Astrocyte of the cerebellum (primary cell): ENCODE results near the gene TMEM123.
"Not testable (repeated sequence)": the region's sequence is repeated elsewhere in the genome, so short reads cannot be mapped to it uniquely, and the experiment has no call there.

ENCODE experiments used
- DNase-seq: peaks from one replicate; pipeline ENCODE4 v3.0.0-alpha.2; 2011; ENCODE audit warnings: low read depth
- H3K4me3 ChIP-seq: 2 replicates; pipeline ENCODE4 v1.5.1; 2011; ENCODE audit warnings: mild to moderate bottlenecking, low read depth, low read length, moderate library complexity
- in situ Hi-C: cut with HindIII; loops from 2 replicates; pipeline ENCODE4 v1.10.0; 2017; ENCODE audit warnings: low sequenced_read_pairs
- TF ChIP-seq, protein P1 (sequence below): IDR thresholded peaks from 2 replicates; pipeline ENCODE4 v1.5.1; 2012; ENCODE audit warnings: low read length, low read depth, moderate library complexity, mild to moderate bottlenecking; ENCODE audit errors: missing control alignments

Gene TMEM123

DNA sequence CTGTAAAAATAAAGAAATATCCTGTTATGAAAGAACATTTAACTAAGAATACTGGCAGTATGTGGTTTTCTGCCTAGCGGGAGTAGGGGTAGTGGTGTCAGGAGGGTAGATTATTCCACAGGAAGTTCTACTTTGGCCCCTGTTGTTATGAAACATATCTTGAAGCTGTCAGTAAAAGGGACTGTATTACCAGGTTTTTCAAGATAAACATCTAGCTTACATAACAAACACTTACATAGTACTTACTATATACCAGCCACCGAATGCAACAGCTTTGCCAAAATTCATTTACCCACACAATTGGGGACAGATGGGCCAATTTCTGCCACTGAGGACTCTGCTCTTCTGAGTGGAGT is 3.7 kb downstream of the TMEM123 start:
- in situ Hi-C loops = no loop called here
- no peak for DNase-seq
- no peak overlapping the region for H3K4me3 ChIP-seq
- TF ChIP-seq, protein P1, sequence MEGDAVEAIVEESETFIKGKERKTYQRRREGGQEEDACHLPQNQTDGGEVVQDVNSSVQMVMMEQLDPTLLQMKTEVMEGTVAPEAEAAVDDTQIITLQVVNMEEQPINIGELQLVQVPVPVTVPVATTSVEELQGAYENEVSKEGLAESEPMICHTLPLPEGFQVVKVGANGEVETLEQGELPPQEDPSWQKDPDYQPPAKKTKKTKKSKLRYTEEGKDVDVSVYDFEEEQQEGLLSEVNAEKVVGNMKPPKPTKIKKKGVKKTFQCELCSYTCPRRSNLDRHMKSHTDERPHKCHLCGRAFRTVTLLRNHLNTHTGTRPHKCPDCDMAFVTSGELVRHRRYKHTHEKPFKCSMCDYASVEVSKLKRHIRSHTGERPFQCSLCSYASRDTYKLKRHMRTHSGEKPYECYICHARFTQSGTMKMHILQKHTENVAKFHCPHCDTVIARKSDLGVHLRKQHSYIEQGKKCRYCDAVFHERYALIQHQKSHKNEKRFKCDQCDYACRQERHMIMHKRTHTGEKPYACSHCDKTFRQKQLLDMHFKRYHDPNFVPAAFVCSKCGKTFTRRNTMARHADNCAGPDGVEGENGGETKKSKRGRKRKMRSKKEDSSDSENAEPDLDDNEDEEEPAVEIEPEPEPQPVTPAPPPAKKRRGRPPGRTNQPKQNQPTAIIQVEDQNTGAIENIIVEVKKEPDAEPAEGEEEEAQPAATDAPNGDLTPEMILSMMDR = no peak

DNA sequence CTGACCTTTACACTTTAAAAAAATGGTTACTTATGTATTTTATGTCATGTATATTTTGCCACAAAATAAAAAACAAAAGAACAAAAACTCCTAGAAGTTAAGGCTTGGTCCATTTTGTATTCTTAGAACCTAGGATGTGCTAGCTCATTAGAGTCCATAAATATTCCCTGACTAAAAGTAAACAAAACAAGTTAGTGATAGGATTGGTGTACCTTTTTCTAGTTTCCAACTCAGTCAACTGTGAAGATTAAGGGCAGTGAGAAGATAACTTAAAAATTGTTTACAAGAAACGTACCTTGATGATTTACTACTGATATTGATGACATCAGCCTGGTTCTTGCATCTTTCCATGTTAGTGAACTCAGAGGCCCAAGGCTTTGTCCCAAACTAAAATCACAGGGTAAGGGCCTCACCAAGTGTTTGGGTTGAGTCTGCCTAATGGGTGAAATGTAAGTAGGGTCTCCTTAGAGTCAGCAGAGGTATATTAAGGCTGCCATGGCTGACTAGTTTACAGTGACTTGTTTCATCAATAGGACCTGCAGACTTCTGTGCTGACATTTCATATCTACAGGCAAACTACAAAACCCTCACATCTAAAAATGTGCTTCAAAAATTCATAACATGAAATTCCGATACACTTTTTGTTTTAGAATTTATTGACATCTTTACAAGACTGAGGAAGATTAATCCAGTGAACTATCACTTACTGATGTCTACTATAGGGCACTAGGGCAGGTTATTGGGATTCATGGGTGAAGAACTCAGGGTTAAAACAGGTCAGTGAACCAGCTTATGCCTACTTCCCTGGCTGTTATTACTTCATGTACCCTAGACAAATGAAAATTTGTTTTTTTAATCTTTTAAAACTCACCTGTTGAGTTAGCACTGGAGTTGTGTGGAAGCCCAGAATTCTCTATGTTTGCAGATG is 4.4 kb downstream of the TMEM123 start:
- in situ Hi-C loops = no loop called here
- TF ChIP-seq, protein P1 = no peak
- DNase-seq = no peak
- no peak overlapping the region for H3K4me3 ChIP-seq

DNA sequence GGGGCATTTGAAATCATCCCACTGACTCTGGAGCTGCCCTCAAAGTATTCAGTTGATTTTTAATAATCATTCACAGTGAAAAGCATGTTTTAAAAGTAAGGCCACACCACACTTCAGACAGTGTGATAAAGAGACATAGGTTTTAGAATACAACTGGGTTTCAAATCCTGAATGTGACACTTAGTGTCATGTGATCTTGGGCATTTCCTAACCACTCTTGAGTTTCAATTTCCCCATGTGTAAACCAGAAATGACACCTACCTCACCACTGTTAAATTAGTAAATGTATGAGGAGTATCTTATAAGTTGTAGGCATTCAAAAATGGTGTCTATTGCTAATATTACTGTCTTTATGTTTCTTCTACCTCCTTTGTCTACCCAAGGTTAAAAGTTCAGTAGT is 5.4 kb downstream of the TMEM123 start:
- DNase-seq = no peak
- in situ Hi-C loops = no loop called here
- TF ChIP-seq, protein P1 = no peak
- no peak overlapping the region for H3K4me3 ChIP-seq

DNA sequence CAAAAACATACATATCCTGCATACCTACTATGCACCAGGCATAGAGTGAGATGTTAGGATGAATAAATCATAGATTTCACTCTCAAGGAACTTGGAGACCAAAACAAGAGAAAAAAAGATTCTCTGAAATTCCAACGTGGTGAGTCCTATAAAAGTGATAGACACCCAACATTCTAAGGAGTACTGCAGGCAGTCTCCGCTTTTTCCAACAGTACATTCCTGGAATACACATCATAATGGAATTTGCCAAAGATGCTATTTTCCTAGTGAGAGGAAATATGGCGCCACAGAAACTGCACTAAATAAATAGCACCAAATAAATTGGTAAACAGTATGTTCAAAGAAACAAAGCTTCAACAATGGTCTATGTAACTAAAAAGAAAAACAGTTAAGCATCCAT is 6.0 kb downstream of the TMEM123 start:
- in situ Hi-C loops = no loop called here
- no peak for DNase-seq
- no peak overlapping the region for H3K4me3 ChIP-seq
- TF ChIP-seq, protein P1 = no peak

DNA sequence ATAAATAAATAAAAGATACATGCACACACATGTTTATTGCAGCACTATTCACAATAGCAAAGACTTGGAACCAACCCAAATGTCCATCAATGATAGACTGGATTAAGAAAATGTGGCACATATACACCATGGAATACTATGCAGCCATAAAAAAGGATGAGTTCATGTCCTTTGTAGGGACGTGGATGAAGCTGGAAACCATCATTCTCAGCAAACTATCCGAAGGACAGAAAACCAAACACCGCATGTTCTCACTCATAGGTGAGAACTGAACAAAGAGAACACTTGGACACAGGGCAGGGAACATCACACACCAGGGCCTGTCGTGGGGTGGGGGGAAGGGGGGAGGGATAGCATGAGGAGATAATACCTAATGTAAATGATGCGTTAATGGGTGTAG is 7.9 kb downstream of the TMEM123 start:
- DNase-seq, in situ Hi-C loops, H3K4me3 ChIP-seq: not testable (repeated sequence)

DNA sequence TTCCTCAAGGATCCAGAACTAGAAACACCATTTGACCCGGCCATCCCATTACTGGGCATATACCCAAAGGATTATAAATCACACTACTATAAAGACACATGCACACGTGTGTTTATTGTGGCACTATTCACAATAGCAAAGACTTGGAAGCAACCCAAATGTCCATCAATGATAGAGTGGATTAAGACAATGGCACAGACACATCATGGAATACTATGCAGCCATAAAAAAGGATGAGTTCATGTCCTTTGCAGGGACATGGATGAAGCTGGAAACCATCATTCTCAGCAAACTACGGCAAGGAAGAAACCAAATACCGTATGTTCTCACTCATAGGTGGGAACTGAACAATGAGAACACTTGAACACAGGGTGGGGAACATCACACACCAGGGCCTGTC is 8.4 kb downstream of the TMEM123 start:
- DNase-seq, in situ Hi-C loops: not testable (repeated sequence)

DNA sequence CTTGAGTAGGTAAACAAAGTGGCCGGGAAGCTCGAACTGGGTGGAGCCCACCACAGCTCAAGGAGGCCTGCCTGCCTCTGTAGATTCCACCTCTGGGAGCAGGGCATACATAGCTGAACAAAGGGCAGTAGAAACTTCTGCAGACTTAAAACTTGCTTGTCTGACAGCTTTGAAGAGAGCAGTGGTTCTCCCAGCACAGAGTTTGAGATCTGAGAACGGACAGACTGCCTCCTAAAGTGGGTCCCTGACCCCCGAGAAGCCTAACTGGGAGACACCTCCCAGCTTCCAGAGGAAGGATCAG is 13.6 kb downstream of the TMEM123 start:
- DNase-seq, H3K4me3 ChIP-seq, in situ Hi-C loops: not testable (repeated sequence)

More for the DNA sequence above, 8.4 kb downstream of the TMEM123 start:
- not testable (repeated sequence) for H3K4me3 ChIP-seq

DNA sequence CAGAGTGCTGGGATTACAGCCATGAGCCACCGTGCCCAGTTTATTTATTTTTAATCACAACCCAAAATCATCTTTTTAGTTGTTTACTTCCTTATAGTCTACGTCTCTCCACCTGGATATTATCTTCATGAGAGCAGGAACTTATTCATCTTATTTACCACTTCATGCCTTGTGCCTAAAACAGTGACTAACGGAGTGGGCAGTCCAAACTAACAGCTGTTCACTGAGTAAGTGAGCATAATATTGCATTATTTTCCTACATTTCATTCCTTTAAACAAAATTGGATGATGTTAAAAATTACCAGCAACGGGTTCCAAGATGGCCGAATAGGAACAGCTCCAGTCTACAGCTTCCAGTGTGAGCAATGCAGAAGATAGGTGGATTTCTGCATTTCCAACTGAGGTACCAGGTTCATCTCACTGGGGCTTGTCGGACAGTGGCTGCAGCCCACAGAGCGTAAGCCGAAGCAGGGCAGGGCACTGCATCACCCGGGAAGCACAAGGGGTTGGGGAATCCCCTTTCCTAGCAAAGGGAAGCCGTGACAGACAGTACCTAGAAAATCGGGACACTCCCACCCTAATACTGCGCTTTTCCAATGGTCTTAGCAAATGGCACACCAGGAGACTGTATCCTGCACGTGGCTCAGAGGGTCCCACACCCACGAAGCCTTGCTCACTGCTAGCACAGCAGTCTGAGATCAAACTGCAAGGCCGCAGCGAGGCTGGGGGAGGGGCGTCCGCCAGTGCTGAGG is 14.1 kb downstream of the TMEM123 start:
- in situ Hi-C loops = no loop called here
- H3K4me3 ChIP-seq = no peak overlapping the region

More for the DNA sequence above, 14.1 kb downstream of the TMEM123 start:
- TF ChIP-seq, protein P1 = no peak
- no peak for DNase-seq
